PC-3 (cell line): ENCODE measurements around the gene CCRL2. TPM values are rescaled to one million over a fixed set of nuclear protein-coding genes. Genes with fewer than 3 reads are reported as not detected.

ENCODE experiments used
- ATAC-seq: fragments of 200-7000 bp; cut with Tn5 transposase; 2 replicates; pipeline ENCODE4 v1.9.1; 2020; ENCODE audit warnings: mild to moderate bottlenecking, moderate library complexity
- BruUV-seq: library from RNA; stranded (reverse); fragments of 400-500 nt; replicated peaks from 2 replicates; lab custom pipeline; 2021; lab: Mats Ljungman, UMichigan
- CTCF ChIA-PET: fragments of 300-600 bp; sonication (Branson Sonifier 250); formaldehyde crosslinking; loops from one replicate; lab custom pipeline; 2022; ENCODE audit warnings: antibody characterized with exemption; lab: Charles Lee
- POLR2A ChIA-PET: fragments of 300-600 bp; sonication (Branson Sonifier 250); formaldehyde crosslinking; loops from one replicate; lab custom pipeline; 2022; ENCODE audit warnings: antibody characterized with exemption; ENCODE audit not compliant: unreplicated experiment; lab: Charles Lee
- DNase-seq: peaks from one replicate; pipeline ENCODE4 v3.0.0-alpha.2; 2015
- H2AFZ ChIP-seq: fragments of 300-600 bp; sonication (generic); 2 replicates; pipeline ENCODE4 v1.6.0; 2016; ENCODE audit warnings: antibody characterized with exemption, low read length
- H3F3A ChIP-seq: fragments of 300-600 bp; sonication (generic); one replicate; pipeline ENCODE4 v1.6.0; 2017; ENCODE audit warnings: antibody characterized with exemption, low read length, control low read depth, mild to moderate bottlenecking; ENCODE audit not compliant: unreplicated experiment
- H3K27ac ChIP-seq: fragments of 300-600 bp; sonication (generic); 2 replicates; pipeline ENCODE4 v1.5.1; 2016; ENCODE audit warnings: mild to moderate bottlenecking, low read length
- H3K27me3 ChIP-seq: fragments of 300-600 bp; sonication (generic); 2 replicates; pipeline ENCODE4 v1.6.1; 2016; ENCODE audit warnings: low read length, mixed read lengths
- H3K36me3 ChIP-seq: fragments of 300-600 bp; sonication (generic); 2 replicates; pipeline ENCODE4 v1.6.1; 2016; ENCODE audit warnings: low read depth, mixed run types, low read length, mixed read lengths
- H3K4me1 ChIP-seq: fragments of 300-600 bp; sonication (generic); 2 replicates; pipeline ENCODE4 v1.5.1; 2016; ENCODE audit warnings: low read length; ENCODE audit not compliant: insufficient read depth
- H3K4me2 ChIP-seq: fragments of 300-600 bp; sonication (generic); 2 replicates; pipeline ENCODE4 v1.6.0; 2016; ENCODE audit warnings: low read length
- H3K4me3 ChIP-seq: fragments of 300-600 bp; sonication (generic); 2 replicates; pipeline ENCODE4 v1.5.1; 2016; ENCODE audit warnings: mild to moderate bottlenecking, low read length, mixed read lengths
- H3K79me2 ChIP-seq: fragments of 300-600 bp; sonication (generic); 2 replicates; pipeline ENCODE4 v1.6.1; 2017; ENCODE audit warnings: low read length, mixed read lengths
- H3K9ac ChIP-seq: fragments of 300-600 bp; sonication (generic); 2 replicates; pipeline ENCODE4 v1.6.0; 2016; ENCODE audit warnings: mild to moderate bottlenecking, low read length
- H3K9me2 ChIP-seq: fragments of 300-600 bp; sonication (generic); replicated peaks from 2 replicates; pipeline ENCODE4 v1.6.1; 2016; ENCODE audit warnings: mixed run types, low read length, mixed read lengths
- H3K9me3 ChIP-seq: fragments of 300-600 bp; sonication (generic); 2 replicates; pipeline ENCODE4 v1.6.1; 2016; ENCODE audit warnings: low read length, mixed read lengths
- H4K20me1 ChIP-seq: fragments of 300-600 bp; sonication (generic); 2 replicates; pipeline ENCODE4 v1.6.1; 2016; ENCODE audit warnings: low read length, mixed read lengths
- EZH2 ChIP-seq: fragments of 300-600 bp; sonication (generic); IDR thresholded peaks from one replicate; pipeline ENCODE4 v1.6.1; 2017; ENCODE audit warnings: antibody characterized with exemption, mild to moderate bottlenecking, low read length; ENCODE audit not compliant: unreplicated experiment
- EZH2phosphoT487 ChIP-seq: fragments of 300-600 bp; sonication (generic); IDR thresholded peaks from 2 replicates; pipeline ENCODE4 v1.6.1; 2018; ENCODE audit warnings: mild to moderate bottlenecking, antibody characterized with exemption, low read length, borderline replicate concordance
- intact Hi-C: fragments of 100-400 bp; cut with micrococcal nuclease; formaldehyde crosslinking; loops from 2 replicates; pipeline ENCODE4 v1.9.0; 2023
- total RNA-seq: library from RNA; depleted of rRNA; stranded (reverse); fragments of >200 nt; gene quantifications from 2 replicates; pipeline ENCODE4 v1.2.3, GENCODE V29; 2014
- TF ChIP-seq, protein P1 (sequence below): fragments of 300-600 bp; sonication (generic); conservative IDR thresholded peaks from 2 replicates; pipeline ENCODE4 v1.5.1; 2017; ENCODE audit warnings: antibody characterized with exemption, low read depth, mild to moderate bottlenecking, low read length

The CCRL2 gene
- total RNA-seq, 1 experiment from 2014 or later = 5.5 TPM

DNA sequence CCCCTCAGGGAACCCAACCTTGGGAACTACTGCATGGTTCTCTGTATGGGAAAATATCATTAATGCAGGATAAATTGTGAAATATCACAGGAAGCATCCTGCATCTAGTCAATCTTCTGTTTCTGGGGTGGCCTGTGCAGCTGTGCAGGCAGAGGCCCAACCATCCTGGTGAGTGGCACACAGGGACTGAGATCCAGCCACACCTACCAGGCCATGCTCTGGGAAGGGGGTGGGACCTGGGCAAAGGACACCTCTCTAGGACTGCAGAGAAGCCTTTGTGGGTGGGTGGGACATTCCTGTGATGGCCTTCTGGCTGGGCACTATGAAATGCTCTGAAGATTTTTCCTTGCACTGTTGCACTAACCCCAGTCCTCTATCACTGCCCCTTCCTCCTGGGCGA is 26.8 kb downstream of the CCRL2 start:
- Histone ChIP-seq H3K4me2 (no peak overlapping the region), H3K27me3 (no peaks in the 10 kb centered on the region), H3F3A (no peaks in the 10 kb centered on the region), H3K79me2 (no peaks in the 10 kb centered on the region), H2AFZ (no peak overlapping the region), H3K4me1 (peaks cover 16% of the 10 kb centered on the region), H3K27ac (no peak overlapping the region), H3K4me3 (no peak overlapping the region), H3K9me3 (0 out of 2 replicates have a peak, but pooled peaks cover 6% of the 10 kb centered on the region), H3K9ac (no peak overlapping the region), H3K36me3 (no peaks in the 10 kb centered on the region), H4K20me1 (no peaks in the 10 kb centered on the region), H3K9me2 (no peaks in the 10 kb centered on the region)
- TF ChIP-seq, protein P1, sequence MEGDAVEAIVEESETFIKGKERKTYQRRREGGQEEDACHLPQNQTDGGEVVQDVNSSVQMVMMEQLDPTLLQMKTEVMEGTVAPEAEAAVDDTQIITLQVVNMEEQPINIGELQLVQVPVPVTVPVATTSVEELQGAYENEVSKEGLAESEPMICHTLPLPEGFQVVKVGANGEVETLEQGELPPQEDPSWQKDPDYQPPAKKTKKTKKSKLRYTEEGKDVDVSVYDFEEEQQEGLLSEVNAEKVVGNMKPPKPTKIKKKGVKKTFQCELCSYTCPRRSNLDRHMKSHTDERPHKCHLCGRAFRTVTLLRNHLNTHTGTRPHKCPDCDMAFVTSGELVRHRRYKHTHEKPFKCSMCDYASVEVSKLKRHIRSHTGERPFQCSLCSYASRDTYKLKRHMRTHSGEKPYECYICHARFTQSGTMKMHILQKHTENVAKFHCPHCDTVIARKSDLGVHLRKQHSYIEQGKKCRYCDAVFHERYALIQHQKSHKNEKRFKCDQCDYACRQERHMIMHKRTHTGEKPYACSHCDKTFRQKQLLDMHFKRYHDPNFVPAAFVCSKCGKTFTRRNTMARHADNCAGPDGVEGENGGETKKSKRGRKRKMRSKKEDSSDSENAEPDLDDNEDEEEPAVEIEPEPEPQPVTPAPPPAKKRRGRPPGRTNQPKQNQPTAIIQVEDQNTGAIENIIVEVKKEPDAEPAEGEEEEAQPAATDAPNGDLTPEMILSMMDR = no peak
- TF ChIP-seq EZH2 (no peak), EZH2phosphoT487 (no peak)
- intact Hi-C loops = no loop called here
- CTCF ChIA-PET = no interaction called here
- BruUV-seq = no TSS peak
- POLR2A ChIA-PET = no interaction called here
- no peak for ATAC-seq
- no peak for DNase-seq

DNA sequence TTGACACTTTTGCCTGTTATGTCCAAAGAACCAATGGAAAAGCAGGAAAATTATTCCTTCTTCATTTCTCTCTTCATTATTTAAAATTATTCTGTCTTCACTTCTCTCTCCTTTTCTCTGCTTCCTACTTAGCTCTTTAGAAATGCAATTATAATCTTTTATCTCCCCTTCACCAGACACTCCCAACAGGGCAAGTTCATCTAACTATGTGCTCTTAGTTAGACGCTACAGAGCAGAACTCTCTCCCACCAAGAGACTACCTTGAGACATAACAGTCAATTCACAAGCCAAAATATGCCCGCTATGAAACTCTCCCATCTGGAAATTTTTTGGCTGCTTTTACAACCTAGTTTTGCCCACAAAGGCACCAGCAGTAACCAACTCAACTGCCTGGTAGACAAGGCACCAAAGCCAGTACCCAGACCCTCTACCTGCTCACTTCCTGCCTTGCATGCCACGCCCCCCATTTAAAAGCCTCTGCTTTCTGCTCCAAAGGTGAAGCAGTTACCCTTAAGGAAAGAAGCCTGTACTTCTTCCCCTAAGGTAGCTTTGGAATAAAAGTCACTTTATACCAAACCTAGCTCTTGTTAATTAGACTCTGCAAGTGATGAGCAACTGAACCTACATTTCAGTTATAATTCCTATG is 28.1 kb downstream of the CCRL2 start:
- no peak for DNase-seq
- no peak for ATAC-seq
- H3K9ac ChIP-seq = no peak overlapping the region
- H3K4me3 ChIP-seq = no peak overlapping the region
- peaks cover 3% of the 10 kb centered on the region; the same call in 1 of the 2 replicates for H3K4me1 ChIP-seq
- no peaks in the 10 kb centered on the region for H4K20me1 ChIP-seq
- TF ChIP-seq, protein P1 = no peak
- TF ChIP-seq EZH2 (no peak), EZH2phosphoT487 (no peak)
- intact Hi-C loops = no loop called here
- H3K27ac ChIP-seq = no peak overlapping the region
- POLR2A ChIA-PET = interaction anchor here (0.6 kb wide), 1 partner anchor 542 kb away, joined by 5 read pairs; no protein-coding TSS in a partner anchor
- no peaks in the 10 kb centered on the region for H3K36me3 ChIP-seq
- H3K79me2 ChIP-seq = no peaks in the 10 kb centered on the region
- H3K27me3 ChIP-seq = no peaks in the 10 kb centered on the region
- no TSS peak for BruUV-seq
- no peaks in the 10 kb centered on the region for H3K9me2 ChIP-seq
- no peak overlapping the region for H2AFZ ChIP-seq
- H3F3A ChIP-seq = no peaks in the 10 kb centered on the region
- H3K4me2 ChIP-seq = no peak overlapping the region
- H3K9me3 ChIP-seq = 0 out of 2 replicates have a peak, but pooled peaks cover 6% of the 10 kb centered on the region
- CTCF ChIA-PET = no interaction called here

DNA sequence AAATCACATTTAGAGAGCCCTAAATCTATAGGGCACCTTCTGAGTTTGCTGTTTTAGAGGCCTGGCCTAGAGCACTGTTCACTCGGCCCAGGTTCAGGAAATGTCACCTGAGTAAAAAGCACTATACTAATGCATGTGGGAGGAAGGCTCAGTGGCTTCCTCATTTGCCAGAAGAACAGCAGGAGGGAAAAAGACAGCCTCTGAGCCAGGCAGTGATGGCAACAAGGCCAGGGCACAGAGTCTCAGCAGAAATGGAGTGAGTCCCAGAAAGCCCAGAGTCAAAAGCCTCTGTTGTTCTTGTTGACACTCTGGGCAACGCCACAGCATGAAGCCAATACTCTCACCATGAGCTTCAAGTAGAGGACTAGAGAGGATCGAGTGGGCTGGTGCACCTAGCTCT is 31.8 kb downstream of the CCRL2 start:
- Histone ChIP-seq H3K9me3 (no peaks in the 10 kb centered on the region), H3K9ac (no peak overlapping the region), H4K20me1 (no peaks in the 10 kb centered on the region), H3K79me2 (no peaks in the 10 kb centered on the region), H3F3A (no peaks in the 10 kb centered on the region), H3K4me3 (no peak overlapping the region), H3K27ac (no peak overlapping the region), H3K4me2 (no peak overlapping the region), H3K27me3 (no peaks in the 10 kb centered on the region), H2AFZ (no peak overlapping the region), H3K4me1 (no peaks in the 10 kb centered on the region), H3K36me3 (no peaks in the 10 kb centered on the region), H3K9me2 (no peaks in the 10 kb centered on the region)
- ChIA-PET POLR2A (no interaction called here), CTCF (no interaction called here)
- TF ChIP-seq EZH2 = no peak
- TF ChIP-seq, protein P1 = no peak
- TF ChIP-seq EZH2phosphoT487 = no peak
- BruUV-seq = no TSS peak
- DNase-seq (no peak), ATAC-seq (no peak)
- intact Hi-C loops = no loop called here
